ENCODE measurements around the gene SLC25A43.

Gene SLC25A43

DNA sequence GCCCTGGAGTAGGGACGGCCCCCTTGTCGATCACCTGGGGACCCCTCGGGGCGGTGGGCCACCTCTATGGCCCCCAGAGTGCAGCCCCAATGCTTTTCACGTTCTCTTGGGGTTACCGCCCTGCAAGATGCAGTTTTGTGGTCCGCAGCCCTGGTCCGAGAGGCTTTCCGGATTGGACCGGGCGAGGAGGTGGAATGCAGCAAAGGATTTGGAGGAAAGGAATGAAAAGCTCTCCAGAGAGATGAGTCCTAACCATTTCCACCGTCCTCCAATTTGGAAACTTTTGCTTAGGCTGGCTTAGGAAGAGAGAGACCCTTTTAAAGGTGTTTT is 601 bp downstream of the SLC25A43 start (continued):
- TF ChIP-seq, protein P1, sequence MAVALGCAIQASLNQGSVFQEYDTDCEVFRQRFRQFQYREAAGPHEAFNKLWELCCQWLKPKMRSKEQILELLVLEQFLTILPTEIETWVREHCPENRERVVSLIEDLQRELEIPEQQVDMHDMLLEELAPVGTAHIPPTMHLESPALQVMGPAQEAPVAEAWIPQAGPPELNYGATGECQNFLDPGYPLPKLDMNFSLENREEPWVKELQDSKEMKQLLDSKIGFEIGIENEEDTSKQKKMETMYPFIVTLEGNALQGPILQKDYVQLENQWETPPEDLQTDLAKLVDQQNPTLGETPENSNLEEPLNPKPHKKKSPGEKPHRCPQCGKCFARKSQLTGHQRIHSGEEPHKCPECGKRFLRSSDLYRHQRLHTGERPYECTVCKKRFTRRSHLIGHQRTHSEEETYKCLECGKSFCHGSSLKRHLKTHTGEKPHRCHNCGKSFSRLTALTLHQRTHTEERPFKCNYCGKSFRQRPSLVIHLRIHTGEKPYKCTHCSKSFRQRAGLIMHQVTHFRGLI (tag by site-specific recombination; IDR thresholded peaks at IDR 0.05), result no peak
- no peak for TF ChIP-seq KLF1 (tag by site-specific recombination; IDR thresholded peaks at IDR 0.05)
- TF ChIP-seq ZNF2 (tag by site-specific recombination; IDR thresholded peaks at IDR 0.05), result no peak
- no peak for TF ChIP-seq ZBTB7A (tag by site-specific recombination; IDR thresholded peaks at IDR 0.05; ENCODE audit: low read depth)
- TF ChIP-seq ZNF521 (tag by site-specific recombination; IDR thresholded peaks at IDR 0.05), result no peak
- TF ChIP-seq GFI1B (tag by site-specific recombination; IDR thresholded peaks at IDR 0.05), result no peak
- TF ChIP-seq ZNF248 (tag by site-specific recombination; IDR thresholded peaks at IDR 0.05), result no peak
- no peak for TF ChIP-seq KLF7 (tag by site-specific recombination; IDR thresholded peaks at IDR 0.05; ENCODE audit: borderline replicate concordance)
- no peak for TF ChIP-seq ZNF140 (tag by site-specific recombination; IDR thresholded peaks at IDR 0.05)
- no peak for TF ChIP-seq ZNF274 (IDR thresholded peaks at IDR 0.05; ENCODE audit: low read length)
- no peak for TF ChIP-seq ZNF274 (tag by site-specific recombination; IDR thresholded peaks at IDR 0.05; ENCODE audit: borderline replicate concordance)

DNA sequence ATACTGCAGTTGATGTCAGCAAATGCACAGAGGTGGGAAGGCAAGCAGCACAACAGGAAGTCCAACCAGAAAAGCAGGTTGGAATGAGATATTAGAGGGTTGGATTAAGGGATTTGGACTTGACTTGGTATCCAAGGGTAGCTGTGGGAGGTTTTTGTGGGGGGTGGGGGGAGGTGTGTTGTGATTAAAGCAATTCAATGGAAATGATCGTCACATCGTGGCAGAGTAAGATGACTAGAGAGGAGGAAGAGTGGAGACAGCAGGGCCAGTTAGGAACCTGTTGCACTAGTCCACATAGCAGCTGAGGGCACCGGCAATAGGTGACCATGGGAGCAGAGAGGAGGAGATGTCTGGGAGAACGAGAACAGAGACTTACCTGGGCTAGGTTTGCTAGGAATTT is 2.4 kb downstream of the SLC25A43 start:
- TF ChIP-seq SCRT2 (tag by site-specific recombination; IDR thresholded peaks at IDR 0.05) (peak; percentile 71), SCRT1 (tag by site-specific recombination; IDR thresholded peaks at IDR 0.05; ENCODE audit: borderline replicate concordance) (peak; percentile 56; the same call in 1 of the 2 replicates), YY1 (tag by site-specific recombination; IDR thresholded peaks at IDR 0.05) (no peak)
- Histone ChIP-seq H3K4me3 (ENCODE audit: low read depth, low read length) (no peak overlapping the region), H3K9me3 (ENCODE audit: control insufficient read depth, insufficient read depth, low read depth, low read length) (no peaks in the 10 kb centered on the region), H3K36me3 (ENCODE audit: control insufficient read depth in 2 of 2, insufficient read depth in 1 of 2, low read length in 2 of 2) (no peaks in the 10 kb centered on the region), H3K4me1 (ENCODE audit: control insufficient read depth, insufficient read depth, low read length) (no peaks in the 10 kb centered on the region), H3K27ac (ENCODE audit: extremely low read depth, low read depth, low read length) (no peak overlapping the region)
- ChIA-PET POLR2A (no interaction called here), CTCF (no interaction called here)

DNA sequence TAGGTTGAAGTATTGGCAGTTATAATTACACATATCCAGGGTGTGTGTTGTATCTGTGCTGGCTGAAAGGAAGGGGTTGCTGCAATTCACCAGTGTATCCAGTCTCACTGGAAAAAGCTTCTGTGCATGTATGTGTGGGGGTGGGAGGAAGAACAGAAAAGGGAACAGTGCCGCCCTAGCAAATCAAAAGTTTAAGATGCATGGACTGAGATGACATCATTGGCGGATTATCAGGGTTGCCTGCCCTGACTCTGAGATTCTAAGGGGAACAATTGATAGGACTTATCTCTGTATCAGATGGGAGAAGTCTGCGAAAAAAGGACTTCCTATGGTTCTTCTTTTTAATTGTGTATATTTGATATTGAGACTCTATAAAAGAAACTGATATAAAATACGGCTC is 3.5 kb downstream of the SLC25A43 start:
- TF ChIP-seq ZFHX2 (tag by site-specific recombination; conservative IDR thresholded peaks at IDR 0.05) (0 out of 2 replicates have a peak, but pooled peaks have one; percentile 13), ZNF133 (tag by site-specific recombination; IDR thresholded peaks at IDR 0.05) (no peak)
- CTCF ChIA-PET, result interaction anchor here (0.7 kb wide), 1 partner anchor 1095 kb away, joined by 4 read pairs; no protein-coding TSS in a partner anchor
- Histone ChIP-seq H3K36me3 (ENCODE audit: control insufficient read depth in 2 of 2, insufficient read depth in 1 of 2, low read length in 2 of 2) (no peaks in the 10 kb centered on the region), H3K9me3 (ENCODE audit: control insufficient read depth, insufficient read depth, low read depth, low read length) (no peaks in the 10 kb centered on the region), H3K27ac (ENCODE audit: extremely low read depth, low read depth, low read length) (no peak overlapping the region), H3K4me1 (ENCODE audit: control insufficient read depth, insufficient read depth, low read length) (no peaks in the 10 kb centered on the region), H3K4me3 (ENCODE audit: low read depth, low read length) (no peak overlapping the region)
- POLR2A ChIA-PET, result no interaction called here

DNA sequence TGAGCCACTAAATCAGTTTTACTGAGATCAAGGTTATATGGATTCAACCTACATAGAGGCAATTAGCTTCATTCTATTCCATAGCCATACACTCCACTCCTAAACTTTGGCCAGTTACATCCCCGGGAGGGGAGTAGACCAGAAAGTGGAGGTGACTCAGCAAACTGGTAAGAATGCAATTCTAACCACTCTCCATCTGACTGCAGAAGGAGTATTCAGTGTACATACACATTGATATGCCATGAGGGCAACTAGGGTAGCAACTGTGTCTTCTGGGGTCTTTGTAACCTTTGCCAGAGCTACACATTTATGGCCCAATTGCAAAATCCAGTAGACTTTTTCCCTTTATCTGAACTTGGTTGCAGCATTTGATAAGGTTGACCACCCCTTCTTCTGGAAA is 7.6 kb downstream of the SLC25A43 start:
- H3K9me3 ChIP-seq (ENCODE audit: control insufficient read depth, insufficient read depth, low read depth, low read length), result no peaks in the 10 kb centered on the region
- ChIA-PET CTCF (interaction anchor here (1.2 to 1.5 kb wide), 2 partner anchors 11 to 63 kb away, joined by 3 to 4 read pairs; no protein-coding TSS in a partner anchor), POLR2A (no interaction called here)
- H3K4me3 ChIP-seq (ENCODE audit: low read depth, low read length), result no peak overlapping the region
- no peaks in the 10 kb centered on the region for H3K36me3 ChIP-seq (ENCODE audit: control insufficient read depth in 2 of 2, insufficient read depth in 1 of 2, low read length in 2 of 2)
- no peak overlapping the region for H3K27ac ChIP-seq (ENCODE audit: extremely low read depth, low read depth, low read length)
- H3K4me1 ChIP-seq (ENCODE audit: control insufficient read depth, insufficient read depth, low read length), result peaks cover 6% of the 10 kb centered on the region; the same call in 1 of the 2 replicates
- TF ChIP-seq ZNF670 (tag by site-specific recombination; IDR thresholded peaks at IDR 0.05; ENCODE audit: low read depth) (no peak), ZFP3 (tag by site-specific recombination; IDR thresholded peaks at IDR 0.05; ENCODE audit: low read depth) (no peak), ZNF658 (tag by site-specific recombination; IDR thresholded peaks at IDR 0.05) (no peak), ZNF37A (tag by site-specific recombination; IDR thresholded peaks at IDR 0.05) (no peak), ZNF121 (tag by site-specific recombination; IDR thresholded peaks at IDR 0.05) (no peak), ZNF521 (tag by site-specific recombination; IDR thresholded peaks at IDR 0.05) (no peak), ZNF529 (tag by site-specific recombination; IDR thresholded peaks at IDR 0.05; ENCODE audit: insufficient replicate concordance) (no peak), SETDB1 (IDR thresholded peaks at IDR 0.05; ENCODE audit: insufficient read length, low read length) (no peak), ZNF335 (tag by site-specific recombination; conservative IDR thresholded peaks at IDR 0.05) (no peak), ZFP69B (tag by site-specific recombination; IDR thresholded peaks at IDR 0.05) (no peak), ZBTB21 (tag by site-specific recombination; IDR thresholded peaks at IDR 0.05) (no peak), ZNF664 (tag by site-specific recombination; IDR thresholded peaks at IDR 0.05) (no peak), ZNF585B (tag by site-specific recombination; IDR thresholded peaks at IDR 0.05) (no peak)
- TF ChIP-seq, protein P1 (tag by site-specific recombination; IDR thresholded peaks at IDR 0.05), result no peak
- TF ChIP-seq, protein P2, sequence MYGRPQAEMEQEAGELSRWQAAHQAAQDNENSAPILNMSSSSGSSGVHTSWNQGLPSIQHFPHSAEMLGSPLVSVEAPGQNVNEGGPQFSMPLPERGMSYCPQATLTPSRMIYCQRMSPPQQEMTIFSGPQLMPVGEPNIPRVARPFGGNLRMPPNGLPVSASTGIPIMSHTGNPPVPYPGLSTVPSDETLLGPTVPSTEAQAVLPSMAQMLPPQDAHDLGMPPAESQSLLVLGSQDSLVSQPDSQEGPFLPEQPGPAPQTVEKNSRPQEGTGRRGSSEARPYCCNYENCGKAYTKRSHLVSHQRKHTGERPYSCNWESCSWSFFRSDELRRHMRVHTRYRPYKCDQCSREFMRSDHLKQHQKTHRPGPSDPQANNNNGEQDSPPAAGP (tag by site-specific recombination; IDR thresholded peaks at IDR 0.05), result no peak

Data from HEK293 (cell line).